ENCODE data around the gene ZBTB8OS.

DNA sequence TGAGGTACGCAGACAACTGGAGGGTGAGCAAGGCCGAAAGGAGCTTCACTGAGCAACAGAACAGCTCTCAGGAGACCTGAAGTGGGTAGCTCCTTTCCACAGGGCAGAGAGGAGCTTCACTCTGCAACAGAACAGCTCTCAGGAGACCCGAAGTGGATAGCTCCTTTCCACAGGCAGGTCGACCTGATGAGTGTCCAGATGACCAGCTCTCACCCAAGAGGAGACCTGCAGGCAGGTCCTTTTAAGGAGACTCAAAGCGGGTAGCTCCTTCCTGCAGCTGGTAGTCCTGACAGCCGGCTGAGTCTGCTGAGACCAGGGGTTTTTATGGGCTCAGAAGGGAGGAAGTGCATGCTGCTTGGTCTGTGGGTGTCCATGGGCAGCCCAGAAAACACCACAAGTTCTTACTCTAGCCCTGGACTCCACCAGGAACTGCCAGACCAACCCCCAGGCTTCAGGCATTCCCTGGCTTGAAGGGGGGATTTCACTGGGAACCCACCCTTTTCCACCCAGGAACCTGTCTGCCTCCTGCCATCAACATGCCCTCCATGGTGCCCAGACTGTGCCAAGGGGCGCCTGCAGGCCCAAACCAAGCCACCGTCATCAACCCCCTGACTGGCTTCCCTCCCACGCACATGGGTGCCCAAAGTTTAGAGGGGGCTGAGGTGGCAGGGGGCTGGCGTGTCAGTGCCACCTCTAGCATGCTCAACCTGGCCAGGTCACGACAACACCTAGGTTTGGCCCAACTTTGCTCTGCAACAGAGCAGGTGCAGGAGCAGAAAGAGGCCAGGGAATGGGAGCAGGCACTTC lies 43.6 kb downstream of the ZBTB8OS start:
- no peak for TF ChIP-seq CTCF (IDR thresholded peaks at IDR 0.05)
- no peak for TF ChIP-seq POLR2A (IDR thresholded peaks at IDR 0.05)
